RPMI8226 (cell line): Measurements from ENCODE around the gene TMEM253.

ENCODE experiments used
- DNase-seq: peaks from one replicate; pipeline ENCODE4 v3.0.0-alpha.2; 2015

The TMEM253 gene

GRCh38 chr14:21100931-21101330 is at the start of gene TMEM253:
Gene TMEM253 (plus strand): TSS chr14:21101066. CDS start chr14:21101344, 278 bp downstream.
- no peak for DNase-seq

DNA sequence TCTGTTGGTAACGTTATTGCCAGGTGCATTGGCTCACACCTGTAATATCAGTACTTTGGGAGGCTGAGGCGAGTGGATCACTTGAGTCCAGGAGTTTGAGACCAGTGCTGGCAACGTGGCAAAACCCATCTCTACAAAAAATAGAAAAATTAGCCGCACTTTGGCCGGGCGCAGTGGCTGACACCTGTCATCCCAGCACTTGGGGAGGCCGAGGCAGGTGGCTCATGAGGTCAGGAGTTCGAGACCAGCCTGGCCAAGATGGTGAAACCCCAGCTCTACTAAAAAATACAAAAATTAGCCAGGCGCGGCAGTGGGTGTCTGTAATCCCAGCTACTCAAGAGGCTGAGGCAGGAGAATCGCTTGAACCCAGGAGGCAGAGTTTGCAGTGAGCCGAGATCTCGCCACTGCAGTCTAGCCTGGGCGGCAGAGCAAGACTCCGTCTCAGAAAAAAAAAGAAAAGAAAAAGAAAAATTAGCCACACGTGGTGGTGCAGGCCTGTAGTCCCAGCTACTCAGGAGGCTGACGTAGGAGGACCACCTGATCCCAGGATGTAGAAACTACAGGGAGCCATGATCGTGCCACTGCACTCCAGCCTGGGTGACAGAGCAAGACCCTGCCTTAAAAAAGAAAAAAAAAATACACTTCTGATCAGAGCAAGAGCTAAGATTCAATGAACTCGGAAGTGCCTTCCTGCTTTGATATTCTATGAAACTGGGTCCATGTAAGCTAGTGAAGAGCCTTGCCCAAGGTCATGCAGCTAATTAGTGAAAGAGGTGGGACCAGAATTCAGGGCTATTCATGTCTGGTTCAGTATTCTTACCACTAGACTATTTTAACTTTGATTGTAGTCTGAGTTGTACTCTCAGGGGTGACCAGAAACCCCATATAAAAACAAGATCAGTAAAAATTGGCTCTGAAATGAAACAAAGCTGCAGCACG is 47.4 kb upstream of the TMEM253 start:
- no peak for DNase-seq

- no peak for DNase-seq
These were observed 46.6 kb upstream of the TMEM253 start for GRCh38 chr14:21054123-21054767.

GRCh38 chr14:21054768-21055145 is 46.1 kb upstream of the TMEM253 start:
- no peak for DNase-seq

GRCh38 chr14:21055432-21056117 is 45.3 kb upstream of the TMEM253 start:
- DNase-seq = no peak

DNA sequence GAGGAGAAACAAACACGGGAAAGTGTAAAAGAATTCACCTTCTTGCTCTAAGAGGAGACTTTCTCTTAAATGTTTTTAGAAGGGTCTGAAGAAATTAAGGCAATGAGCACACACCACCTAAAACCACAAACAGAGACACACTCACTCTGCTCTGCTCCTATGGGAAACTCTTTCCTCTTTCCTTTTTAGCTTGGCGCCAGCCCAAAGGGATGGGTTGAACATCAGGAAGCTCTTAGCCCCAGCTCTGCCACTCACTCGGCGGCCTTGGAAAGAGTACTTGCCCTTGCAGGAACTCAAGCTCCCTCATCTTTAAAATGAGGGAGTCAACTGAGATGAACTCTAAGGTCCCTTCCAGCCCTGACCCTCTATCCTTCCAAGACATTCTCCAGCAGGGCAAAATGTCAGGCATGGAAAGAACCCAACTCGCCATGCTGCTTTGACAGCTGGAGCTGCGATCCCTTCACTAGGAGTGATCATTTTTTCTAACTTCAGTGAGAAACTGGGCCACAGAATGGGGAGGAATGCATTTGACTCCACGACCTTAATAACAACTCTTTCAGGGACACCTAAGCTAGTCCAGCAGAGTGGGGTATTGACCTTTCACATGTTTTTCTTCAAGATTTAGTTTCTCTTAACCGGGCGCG is 44.2 kb upstream of the TMEM253 start:
- DNase-seq = no peak

DNA sequence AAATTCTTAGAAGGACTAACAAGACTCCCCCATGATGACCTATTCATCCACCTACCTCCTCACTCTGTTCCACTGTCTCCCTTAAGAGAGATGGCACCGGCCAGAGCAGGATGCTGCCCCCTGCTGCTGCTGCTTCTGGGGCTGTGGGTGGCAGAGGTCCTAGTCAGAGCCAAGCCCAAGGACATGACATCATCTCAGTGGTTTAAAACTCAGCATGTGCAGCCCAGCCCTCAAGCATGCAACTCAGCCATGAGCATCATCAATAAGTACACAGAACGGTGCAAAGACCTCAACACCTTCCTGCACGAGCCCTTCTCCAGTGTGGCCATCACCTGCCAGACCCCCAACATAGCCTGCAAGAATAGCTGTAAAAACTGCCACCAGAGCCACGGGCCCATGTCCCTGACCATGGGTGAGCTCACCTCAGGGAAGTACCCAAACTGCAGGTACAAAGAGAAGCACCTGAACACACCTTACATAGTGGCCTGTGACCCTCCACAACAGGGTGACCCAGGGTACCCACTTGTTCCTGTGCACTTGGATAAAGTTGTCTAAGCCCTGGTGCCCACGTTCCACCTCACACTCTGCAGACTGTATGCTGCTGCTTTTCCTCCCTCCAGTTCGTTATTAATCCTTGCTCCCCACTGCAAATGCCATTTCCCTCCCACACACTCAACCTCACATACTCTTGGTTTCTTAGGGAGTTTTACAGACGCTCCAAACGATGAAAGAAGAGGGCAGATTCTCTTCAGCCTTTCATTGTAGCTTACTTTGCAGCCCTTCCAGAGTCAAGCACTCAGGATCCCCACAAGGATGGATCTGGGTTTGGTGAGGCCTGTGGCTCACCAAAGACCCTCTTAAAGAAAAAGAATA is 42.8 kb upstream of the TMEM253 start, which contains the start of gene RNASE8:
TSS of gene RNASE8 (plus strand) at position 20 of the 873 bp plus-strand sequence. CDS start at position 91, 71 bp downstream.
- no peak for DNase-seq

GRCh38 chr14:21058903-21059302 is 42.0 kb upstream of the TMEM253 start:
- DNase-seq = no peak

DNA sequence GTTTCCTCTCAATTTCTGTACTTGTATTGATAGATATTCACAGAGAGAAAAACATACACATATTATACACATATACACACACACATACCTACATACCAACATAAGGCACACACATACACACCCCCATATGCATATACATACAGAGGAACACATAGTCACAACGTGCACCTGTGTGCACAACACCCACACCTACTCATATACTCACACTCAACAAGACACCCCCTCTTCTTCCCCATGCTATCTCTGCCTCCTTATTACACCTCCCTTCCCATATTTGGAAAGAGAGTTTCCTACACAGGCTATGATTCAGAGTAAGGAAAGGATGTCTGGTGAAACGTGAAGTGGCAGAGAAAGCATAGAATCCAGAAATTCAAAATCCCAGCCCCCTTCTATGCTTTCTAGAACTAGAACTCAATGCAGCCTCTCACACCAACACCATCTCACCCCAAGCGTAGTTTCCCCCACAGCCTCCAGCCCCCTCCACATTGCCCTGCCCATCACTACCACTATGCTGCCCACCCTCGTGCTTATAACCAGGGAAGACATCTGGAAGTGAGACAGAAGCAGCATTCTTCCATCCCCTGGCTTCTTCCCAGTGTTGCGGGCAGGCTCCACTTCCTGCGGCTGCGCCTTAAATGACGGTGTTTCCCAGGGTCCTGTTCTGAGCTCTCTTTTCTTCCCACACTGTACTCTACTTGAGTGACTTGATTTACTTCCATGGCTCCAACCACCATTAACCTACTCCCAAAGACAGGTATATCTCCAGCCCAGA is 40.8 kb upstream of the TMEM253 start:
- DNase-seq = no peak

- no peak for DNase-seq
These were observed 40.1 kb upstream of the TMEM253 start for GRCh38 chr14:21060614-21061346.

GRCh38 chr14:21061347-21061668 is 39.6 kb upstream of the TMEM253 start:
- no peak for DNase-seq

- no peak for DNase-seq
These were observed 37.4 kb upstream of the TMEM253 start for GRCh38 chr14:21063479-21063878.

DNA sequence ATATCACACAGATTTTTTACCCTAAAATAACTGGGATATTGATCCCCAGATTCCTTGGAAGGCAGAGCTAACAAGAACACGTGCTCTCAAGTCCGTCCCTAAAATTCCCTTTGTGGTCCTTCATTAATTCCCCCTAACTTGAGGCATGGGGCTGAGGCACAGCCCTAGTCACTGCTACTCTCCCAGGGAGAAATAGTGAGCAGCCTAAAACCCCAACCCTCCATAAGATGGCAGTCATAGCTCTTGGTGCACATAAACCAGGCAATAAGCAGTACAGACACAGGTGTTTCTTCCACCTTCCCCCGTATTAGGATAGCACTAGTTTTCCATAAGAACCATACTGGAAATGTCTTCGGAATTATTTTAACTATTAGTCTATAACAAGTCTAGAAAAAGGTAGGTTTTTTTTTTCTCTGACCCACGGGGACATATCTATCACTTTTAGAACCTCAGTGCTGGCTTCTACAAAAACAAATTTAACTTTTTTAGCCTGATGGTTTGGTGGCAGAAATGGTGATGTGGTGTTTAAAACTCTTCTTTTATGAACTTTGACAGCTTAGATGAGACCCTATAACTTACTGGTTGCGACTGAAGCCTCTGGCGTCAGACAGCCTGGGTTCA is 33.9 kb upstream of the TMEM253 start:
- peak; percentile 28 for DNase-seq

- DNase-seq = peak; percentile 65
These were observed 32.1 kb upstream of the TMEM253 start for GRCh38 chr14:21068521-21069387.

- DNase-seq = peak; percentile 11
These were observed 31.3 kb upstream of the TMEM253 start for GRCh38 chr14:21069388-21070082.

DNA sequence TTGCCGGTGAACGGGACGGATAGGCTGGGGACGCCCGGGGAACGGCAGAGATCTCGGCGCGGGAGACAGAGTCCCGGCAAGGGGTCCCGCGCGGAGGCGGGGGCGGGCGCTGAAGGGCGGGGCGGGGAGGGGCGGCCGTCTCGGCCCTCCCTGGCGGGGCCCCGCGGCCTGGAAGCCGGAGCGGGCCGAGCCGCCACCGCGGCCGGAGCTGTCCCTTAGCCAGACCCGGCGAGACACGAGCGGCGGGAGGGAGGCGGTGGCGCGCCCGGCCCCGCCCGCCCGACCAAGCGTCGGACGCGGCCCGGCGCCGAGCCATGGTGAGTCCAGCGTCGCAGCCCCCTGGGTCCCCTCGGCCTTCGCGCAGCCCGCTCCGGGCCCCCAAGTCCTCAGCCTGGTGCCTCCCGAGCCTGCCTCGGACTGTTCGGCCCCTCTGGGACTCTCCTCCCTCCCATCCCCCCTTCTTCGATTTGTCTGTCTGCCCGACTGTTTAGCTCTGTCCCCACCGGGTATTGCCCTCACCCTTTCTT is 30.7 kb upstream of the TMEM253 start, which contains the start of gene ARHGEF40:
TSS of gene ARHGEF40 (plus strand) at position 222 of the 527 bp plus-strand sequence. CDS start at position 315, 93 bp downstream.
- DNase-seq = peak; percentile 50

GRCh38 chr14:21070610-21071224 is 30.1 kb upstream of the TMEM253 start:
- peak; percentile 46 for DNase-seq
